K562 (cell line): ENCODE results near the gene DPP9.
A peak's percentile ranks its signal among the peaks of the same experiment; 100 is the strongest.

ENCODE experiments used
- ATF3 ChIP-seq, 2 experiments: fragments of 450-650 bp in 1 of 2; sonication (generic) in 1 of 2; formaldehyde crosslinking in 1 of 2; IDR thresholded peaks in 1 of 2; conservative IDR thresholded peaks in 1 of 2; 2 replicates each; pipeline versions ENCODE4 v1.6.1 to v1.8.1; 2016 to 2023; ENCODE audit warnings: mild to moderate bottlenecking in 2 of 2, moderate library complexity in 2 of 2, inconsistent platforms in 1 of 2, missing genetic modification reagents in 1 of 2
- BCOR ChIP-seq: fragments of 450-650 bp; IDR thresholded peaks from 2 replicates; pipeline ENCODE4 v1.6.1; 2016
- GABPB2 ChIP-seq: fragments of 250-450 bp; sonication (Bioruptor Pico); conservative IDR thresholded peaks from 2 replicates; pipeline ENCODE4 v1.5.1; 2021; ENCODE audit warnings: mild to moderate bottlenecking
- HIVEP1 ChIP-seq: fragments of 250-450 bp; sonication (Bioruptor Pico); IDR thresholded peaks from 2 replicates; pipeline ENCODE4 v1.4.0; 2020; ENCODE audit warnings: mild to moderate bottlenecking
- POLR2AphosphoS5 ChIP-seq: IDR thresholded peaks from 2 replicates; pipeline ENCODE4 v1.6.1; 2011; ENCODE audit warnings: mild to moderate bottlenecking, low read depth, low read length, moderate library complexity; ENCODE audit not compliant: control insufficient read depth, insufficient read depth
- RFX5 ChIP-seq: IDR thresholded peaks from 2 replicates; pipeline ENCODE4 v1.6.1; 2011; ENCODE audit warnings: low read depth, mild to moderate bottlenecking, improper control_type of control experiment, low read length
- SRSF9 ChIP-seq: fragments of 200-400 bp; formaldehyde crosslinking; IDR thresholded peaks from 2 replicates; pipeline ENCODE4 v1.6.1; 2017; ENCODE audit warnings: low read depth, low read length, borderline replicate concordance
- ZNF165 ChIP-seq: fragments of 250-450 bp; sonication (Bioruptor Pico); IDR thresholded peaks from 2 replicates; pipeline ENCODE4 v1.4.0; 2020; ENCODE audit warnings: borderline replicate concordance
- ZNF239 ChIP-seq: fragments of 250-450 bp; sonication (Bioruptor Pico); IDR thresholded peaks from 2 replicates; pipeline ENCODE4 v1.4.0; 2020; ENCODE audit warnings: mild to moderate bottlenecking
- ZNF785 ChIP-seq: fragments of 250-450 bp; sonication (Bioruptor Pico); IDR thresholded peaks from 2 replicates; pipeline ENCODE4 v1.4.0; 2020; ENCODE audit warnings: mild to moderate bottlenecking
- TF ChIP-seq, protein P1 (sequence below): sonication (generic); formaldehyde crosslinking; IDR thresholded peaks from 2 replicates; pipeline ENCODE4 v1.8.0; 2023; ENCODE audit warnings: missing genetic modification reagents, mild to moderate bottlenecking, borderline replicate concordance

DNA sequence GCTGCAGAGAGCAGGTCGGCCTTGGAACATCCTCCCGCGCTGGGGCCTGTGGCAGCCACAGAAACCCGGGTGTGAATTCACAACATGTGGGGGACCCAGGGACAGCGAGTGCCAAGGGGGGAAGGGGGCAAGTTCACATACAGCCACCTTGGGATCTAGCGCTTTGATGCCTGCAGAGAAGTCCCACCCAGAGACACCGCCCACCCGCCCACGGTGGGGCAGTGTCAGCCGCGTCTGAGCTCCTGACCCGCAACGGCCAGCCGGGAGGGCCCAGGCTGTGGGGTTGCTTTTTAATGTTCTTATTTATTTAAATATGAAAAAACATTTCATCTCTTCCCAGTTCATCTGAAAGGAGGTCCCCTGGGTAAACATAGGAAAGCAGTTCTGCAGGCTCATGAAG is 66.4 kb downstream of the DPP9 start:
- TF ChIP-seq POLR2AphosphoS5 (0 out of 2 replicates have a peak, but pooled peaks have one; percentile 24), GABPB2 (CRISPR knock-in tag) (no peak), ATF3 (IDR thresholded peaks at IDR 0.05) (no peak), ATF3 (CRISPR knock-in tag; conservative IDR thresholded peaks at IDR 0.05) (no peak), BCOR (no peak), ZNF165 (CRISPR knock-in tag) (no peak), RFX5 (no peak), ZNF785 (CRISPR knock-in tag) (no peak), HIVEP1 (no peak), ZNF239 (CRISPR knock-in tag) (no peak), SRSF9 (no peak)
- TF ChIP-seq, protein P1, sequence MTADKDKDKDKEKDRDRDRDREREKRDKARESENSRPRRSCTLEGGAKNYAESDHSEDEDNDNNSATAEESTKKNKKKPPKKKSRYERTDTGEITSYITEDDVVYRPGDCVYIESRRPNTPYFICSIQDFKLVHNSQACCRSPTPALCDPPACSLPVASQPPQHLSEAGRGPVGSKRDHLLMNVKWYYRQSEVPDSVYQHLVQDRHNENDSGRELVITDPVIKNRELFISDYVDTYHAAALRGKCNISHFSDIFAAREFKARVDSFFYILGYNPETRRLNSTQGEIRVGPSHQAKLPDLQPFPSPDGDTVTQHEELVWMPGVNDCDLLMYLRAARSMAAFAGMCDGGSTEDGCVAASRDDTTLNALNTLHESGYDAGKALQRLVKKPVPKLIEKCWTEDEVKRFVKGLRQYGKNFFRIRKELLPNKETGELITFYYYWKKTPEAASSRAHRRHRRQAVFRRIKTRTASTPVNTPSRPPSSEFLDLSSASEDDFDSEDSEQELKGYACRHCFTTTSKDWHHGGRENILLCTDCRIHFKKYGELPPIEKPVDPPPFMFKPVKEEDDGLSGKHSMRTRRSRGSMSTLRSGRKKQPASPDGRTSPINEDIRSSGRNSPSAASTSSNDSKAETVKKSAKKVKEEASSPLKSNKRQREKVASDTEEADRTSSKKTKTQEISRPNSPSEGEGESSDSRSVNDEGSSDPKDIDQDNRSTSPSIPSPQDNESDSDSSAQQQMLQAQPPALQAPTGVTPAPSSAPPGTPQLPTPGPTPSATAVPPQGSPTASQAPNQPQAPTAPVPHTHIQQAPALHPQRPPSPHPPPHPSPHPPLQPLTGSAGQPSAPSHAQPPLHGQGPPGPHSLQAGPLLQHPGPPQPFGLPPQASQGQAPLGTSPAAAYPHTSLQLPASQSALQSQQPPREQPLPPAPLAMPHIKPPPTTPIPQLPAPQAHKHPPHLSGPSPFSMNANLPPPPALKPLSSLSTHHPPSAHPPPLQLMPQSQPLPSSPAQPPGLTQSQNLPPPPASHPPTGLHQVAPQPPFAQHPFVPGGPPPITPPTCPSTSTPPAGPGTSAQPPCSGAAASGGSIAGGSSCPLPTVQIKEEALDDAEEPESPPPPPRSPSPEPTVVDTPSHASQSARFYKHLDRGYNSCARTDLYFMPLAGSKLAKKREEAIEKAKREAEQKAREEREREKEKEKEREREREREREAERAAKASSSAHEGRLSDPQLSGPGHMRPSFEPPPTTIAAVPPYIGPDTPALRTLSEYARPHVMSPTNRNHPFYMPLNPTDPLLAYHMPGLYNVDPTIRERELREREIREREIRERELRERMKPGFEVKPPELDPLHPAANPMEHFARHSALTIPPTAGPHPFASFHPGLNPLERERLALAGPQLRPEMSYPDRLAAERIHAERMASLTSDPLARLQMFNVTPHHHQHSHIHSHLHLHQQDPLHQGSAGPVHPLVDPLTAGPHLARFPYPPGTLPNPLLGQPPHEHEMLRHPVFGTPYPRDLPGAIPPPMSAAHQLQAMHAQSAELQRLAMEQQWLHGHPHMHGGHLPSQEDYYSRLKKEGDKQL, result no peak
